Muscle layer of colon (tissue), 2 donors: Measurements from ENCODE around the gene CHIT1.
"Not testable (repeated sequence)": the region's sequence is repeated elsewhere in the genome, so short reads cannot be mapped to it uniquely, and the experiment has no call there.

Experiments used
- H3K27ac ChIP-seq: one replicate; pipeline ENCODE4 v1.7.0; 2013; ENCODE audit warnings: low read depth, mild to moderate bottlenecking, low read length, moderate library complexity
- H3K27me3 ChIP-seq, 2 donors: one replicate each; pipeline ENCODE4 v1.7.0; 2013; ENCODE audit warnings: low read length in 2 of 2, mild to moderate bottlenecking in 2 of 2; ENCODE audit not compliant: insufficient read depth in 2 of 2, control insufficient read depth in 1 of 2
- H3K36me3 ChIP-seq: one replicate; pipeline ENCODE4 v1.7.0; 2013; ENCODE audit warnings: mild to moderate bottlenecking, low read length; ENCODE audit not compliant: insufficient read depth
- H3K4me1 ChIP-seq: one replicate; pipeline ENCODE4 v1.7.0; 2013; ENCODE audit warnings: mild to moderate bottlenecking, low read length; ENCODE audit not compliant: insufficient read depth
- H3K4me3 ChIP-seq, 2 donors: one replicate each; pipeline ENCODE4 v1.7.0; 2013; ENCODE audit warnings: low read length in 2 of 2, low read depth in 1 of 2, mild to moderate bottlenecking in 1 of 2, moderate library complexity in 1 of 2
- H3K9ac ChIP-seq: one replicate; pipeline ENCODE4 v1.7.0; 2013; ENCODE audit warnings: low read length
- H3K9me3 ChIP-seq: one replicate; pipeline ENCODE4 v1.7.0; 2013; ENCODE audit warnings: mild to moderate bottlenecking, low read length
- donor health status: abdominal sarcoma.
- donor health status: Adenocarcinoma of cecum.

CHIT1 gene

GRCh38 chr1:203263496-203263895, 34.0 kb upstream of the CHIT1 start:
- Histone ChIP-seq H3K4me1 (peaks cover 5% of the 10 kb centered on the region), H3K4me3 (no peak overlapping the region), H3K9ac (no peak overlapping the region), H3K27me3 (no peaks in the 10 kb centered on the region), H3K9me3 (no peaks in the 10 kb centered on the region), H3K36me3 (no peaks in the 10 kb centered on the region), H3K27ac (no peak overlapping the region)

DNA sequence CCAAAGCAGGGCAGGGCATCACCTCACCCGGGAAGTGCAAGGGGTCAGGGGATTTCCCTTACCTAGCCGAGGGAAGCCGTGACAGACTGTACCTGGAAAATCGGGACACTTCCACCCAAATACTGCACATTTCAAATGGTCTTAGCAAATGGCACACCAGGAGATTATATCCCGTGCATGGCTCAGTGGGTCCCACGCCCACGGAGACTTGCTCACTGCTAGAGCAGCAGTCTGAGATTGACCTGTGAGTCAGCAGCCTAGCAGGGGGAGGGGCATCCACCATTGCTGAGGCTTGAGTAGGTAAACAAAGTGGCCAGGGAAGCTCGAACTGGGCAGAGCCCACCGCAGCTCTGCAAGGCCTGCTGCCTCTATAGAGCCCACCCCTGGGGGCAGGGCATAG, 27.2 kb upstream of the CHIT1 start:
- not testable (repeated sequence) for H3K9ac ChIP-seq, H3K4me1 ChIP-seq, H3K4me3 ChIP-seq, H3K36me3 ChIP-seq, H3K9me3 ChIP-seq, H3K27me3 ChIP-seq, H3K27ac ChIP-seq

DNA sequence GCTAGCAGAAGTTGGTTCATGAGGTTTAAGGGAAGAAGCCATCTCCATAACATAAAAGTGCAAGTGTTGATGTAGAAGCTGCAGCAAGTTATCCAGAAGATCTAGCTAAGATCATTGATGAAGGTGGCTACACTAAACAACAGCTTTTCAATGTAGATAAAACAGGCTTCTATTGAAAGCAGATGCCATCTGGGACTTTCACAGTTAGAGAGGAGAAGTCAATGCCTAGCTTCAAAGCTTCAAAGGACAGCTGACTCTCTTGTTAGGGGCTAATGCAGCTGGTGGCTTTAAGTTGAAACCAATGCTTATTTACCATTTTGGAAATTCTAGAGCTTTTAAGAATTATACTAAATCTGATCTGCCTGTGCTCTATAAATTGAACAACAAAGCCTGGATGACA, 25.3 kb upstream of the CHIT1 start:
- not testable (repeated sequence) for H3K27me3 ChIP-seq, H3K9ac ChIP-seq, H3K4me3 ChIP-seq, H3K4me1 ChIP-seq, H3K36me3 ChIP-seq, H3K9me3 ChIP-seq, H3K27ac ChIP-seq

GRCh38 chr1:203252678-203253077, 23.2 kb upstream of the CHIT1 start:
- Histone ChIP-seq H3K27ac (no peak overlapping the region), H3K4me1 (no peaks in the 10 kb centered on the region), H3K36me3 (no peaks in the 10 kb centered on the region), H3K9ac (no peak overlapping the region), H3K27me3 (no peaks in the 10 kb centered on the region), H3K9me3 (no peaks in the 10 kb centered on the region), H3K4me3 (no peak overlapping the region)

DNA sequence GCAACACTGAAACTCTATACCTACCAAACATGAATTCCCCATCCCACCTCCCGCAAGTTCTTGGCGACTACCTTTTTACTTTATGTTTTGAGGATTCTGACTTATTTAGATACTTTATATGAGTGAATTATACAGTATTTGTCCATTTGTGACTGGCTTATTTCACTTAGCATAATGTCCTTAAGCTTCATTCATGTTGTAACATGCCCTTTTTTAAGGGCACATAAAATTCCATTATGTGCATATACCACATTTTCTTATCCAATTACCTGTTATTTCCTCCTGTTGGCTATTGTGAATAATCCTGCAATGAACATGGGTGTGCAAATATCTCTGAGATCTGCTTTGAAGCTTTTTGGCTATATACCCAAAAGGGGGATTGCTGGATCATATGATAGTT, 22.0 kb upstream of the CHIT1 start:
- Histone ChIP-seq H3K9ac (no peak overlapping the region), H3K27ac (no peak overlapping the region), H3K4me1 (no peaks in the 10 kb centered on the region), H3K4me3 (no peak overlapping the region), H3K27me3 (no peaks in the 10 kb centered on the region), H3K36me3 (no peaks in the 10 kb centered on the region), H3K9me3 (no peaks in the 10 kb centered on the region)

DNA sequence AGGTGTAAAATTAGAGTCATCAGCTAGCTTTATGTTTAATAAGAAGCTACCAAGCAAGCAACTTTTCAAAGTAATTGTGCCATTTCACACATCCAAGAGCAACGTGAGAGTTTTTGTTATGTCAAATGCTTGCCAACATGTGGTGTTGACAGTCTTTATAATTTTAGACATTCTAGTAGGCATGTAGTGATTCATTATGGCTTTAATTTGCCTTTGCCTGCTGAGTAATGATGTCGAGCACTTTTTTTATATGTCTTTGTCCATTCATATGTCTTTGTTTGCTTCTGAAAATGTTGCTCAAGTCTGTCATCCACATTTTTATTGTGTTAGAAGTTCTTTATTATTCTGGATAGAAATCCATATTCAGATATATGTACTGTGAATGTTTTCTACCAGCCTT, 21.4 kb upstream of the CHIT1 start:
- Histone ChIP-seq H3K36me3 (no peaks in the 10 kb centered on the region), H3K4me1 (no peaks in the 10 kb centered on the region), H3K9ac (no peak overlapping the region), H3K4me3 (no peak overlapping the region), H3K27ac (no peak overlapping the region), H3K9me3 (no peaks in the 10 kb centered on the region), H3K27me3 (no peaks in the 10 kb centered on the region)

- Histone ChIP-seq H3K9ac (no peak overlapping the region), H3K4me1 (no peaks in the 10 kb centered on the region), H3K27me3 (no peaks in the 10 kb centered on the region), H3K27ac (no peak overlapping the region), H3K9me3 (no peaks in the 10 kb centered on the region), H3K4me3 (no peak overlapping the region), H3K36me3 (no peaks in the 10 kb centered on the region)
These were observed 15.3 kb upstream of the CHIT1 start for GRCh38 chr1:203244776-203245175.

- not testable (repeated sequence) for H3K27ac ChIP-seq, H3K9me3 ChIP-seq, H3K27me3 ChIP-seq, H3K4me3 ChIP-seq, H3K9ac ChIP-seq, H3K36me3 ChIP-seq, H3K4me1 ChIP-seq
These were observed 12.2 kb upstream of the CHIT1 start for GRCh38 chr1:203241708-203242107.

DNA sequence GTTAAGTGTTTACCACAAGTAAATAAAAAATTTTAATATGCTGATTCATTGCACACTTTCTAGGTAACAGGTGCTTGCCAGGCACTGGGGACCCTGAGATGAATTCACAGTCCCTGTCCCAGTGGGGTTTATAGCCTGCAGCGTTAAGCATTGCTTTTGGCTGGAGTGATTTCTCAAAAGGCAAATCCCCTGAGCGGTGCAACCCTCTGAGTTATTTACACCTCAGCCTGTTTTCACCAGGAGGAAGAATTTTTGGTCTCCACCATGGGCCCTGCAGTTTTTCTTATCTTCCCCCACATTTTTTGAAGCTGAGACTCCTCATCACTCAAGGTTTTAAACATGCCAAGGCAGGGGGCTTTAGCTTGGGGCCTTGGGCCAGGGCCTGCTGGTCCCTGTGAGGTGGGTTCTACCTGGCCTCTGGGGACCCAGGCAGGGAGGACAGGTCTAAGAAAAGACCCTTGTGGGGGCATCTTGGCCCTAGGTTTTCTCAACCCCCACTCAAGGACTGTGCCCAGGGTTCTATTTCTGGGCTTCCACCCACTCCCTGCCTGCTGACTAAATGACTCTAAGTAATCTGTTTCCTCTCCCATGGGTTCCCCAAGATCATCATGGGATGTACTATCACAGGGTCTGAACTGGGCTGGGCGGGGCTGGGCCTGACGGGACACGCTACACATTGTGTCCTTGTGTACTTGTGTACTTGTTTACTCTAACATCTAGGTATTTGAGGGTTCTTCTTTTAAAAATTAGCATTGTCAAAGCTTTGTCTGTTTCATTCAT, 10.2 kb upstream of the CHIT1 start:
- Histone ChIP-seq H3K9ac (no peak overlapping the region), H3K27ac (no peak overlapping the region), H3K4me1 (no peaks in the 10 kb centered on the region), H3K9me3 (no peaks in the 10 kb centered on the region), H3K4me3 (no peak overlapping the region), H3K36me3 (no peaks in the 10 kb centered on the region), H3K27me3 (no peaks in the 10 kb centered on the region)

DNA sequence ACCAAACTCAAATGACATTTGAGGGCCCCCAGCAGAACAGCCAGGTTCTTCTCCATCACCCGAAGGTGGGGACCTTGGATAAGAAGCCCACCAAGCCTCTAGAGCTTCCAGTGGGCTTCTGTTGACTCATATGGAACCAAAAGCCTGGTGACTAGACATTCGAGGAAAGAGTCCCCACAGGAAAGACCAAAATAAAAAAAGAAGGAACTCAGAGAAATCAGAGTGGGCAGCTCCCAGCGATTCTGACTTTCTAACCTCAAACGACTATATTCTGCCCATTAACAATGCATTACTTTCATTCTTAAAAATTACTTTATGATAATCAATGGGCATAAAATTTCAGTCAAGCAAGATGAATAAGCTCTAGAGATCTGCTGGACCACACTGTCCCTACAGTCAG, 9.6 kb upstream of the CHIT1 start:
- Histone ChIP-seq H3K4me1 (no peaks in the 10 kb centered on the region), H3K27ac (no peak overlapping the region), H3K27me3 (no peaks in the 10 kb centered on the region), H3K36me3 (no peaks in the 10 kb centered on the region), H3K9me3 (no peaks in the 10 kb centered on the region), H3K9ac (no peak overlapping the region), H3K4me3 (no peak overlapping the region)

GRCh38 chr1:203238535-203238934, 9.1 kb upstream of the CHIT1 start:
- Histone ChIP-seq H3K4me1 (no peaks in the 10 kb centered on the region), H3K9me3 (no peaks in the 10 kb centered on the region), H3K4me3 (no peak overlapping the region), H3K27ac (no peak overlapping the region), H3K36me3 (no peaks in the 10 kb centered on the region), H3K27me3 (no peaks in the 10 kb centered on the region), H3K9ac (no peak overlapping the region)

GRCh38 chr1:203234901-203235300, 5.4 kb upstream of the CHIT1 start:
- not testable (repeated sequence) for H3K9me3 ChIP-seq, H3K4me1 ChIP-seq, H3K36me3 ChIP-seq, H3K27ac ChIP-seq, H3K27me3 ChIP-seq, H3K9ac ChIP-seq, H3K4me3 ChIP-seq
